Fibroblast of gingiva (primary cell): Measurements from ENCODE around the gene TMEM106C.
"Not testable (repeated sequence)": the region's sequence is repeated elsewhere in the genome, so short reads cannot be mapped to it uniquely, and the experiment has no call there.

Source experiments
- DNase-seq: peaks from one replicate; pipeline ENCODE4 v3.0.0-alpha.2; 2011; ENCODE audit warnings: low read depth

Gene TMEM106C

GRCh38 chr12:47949441-47950341, 13.7 kb upstream of the TMEM106C start:
- DNase-seq, result peak; percentile 75

- DNase-seq, result no peak
Measured at GRCh38 chr12:47950856-47951468, 12.4 kb upstream of the TMEM106C start.

DNA sequence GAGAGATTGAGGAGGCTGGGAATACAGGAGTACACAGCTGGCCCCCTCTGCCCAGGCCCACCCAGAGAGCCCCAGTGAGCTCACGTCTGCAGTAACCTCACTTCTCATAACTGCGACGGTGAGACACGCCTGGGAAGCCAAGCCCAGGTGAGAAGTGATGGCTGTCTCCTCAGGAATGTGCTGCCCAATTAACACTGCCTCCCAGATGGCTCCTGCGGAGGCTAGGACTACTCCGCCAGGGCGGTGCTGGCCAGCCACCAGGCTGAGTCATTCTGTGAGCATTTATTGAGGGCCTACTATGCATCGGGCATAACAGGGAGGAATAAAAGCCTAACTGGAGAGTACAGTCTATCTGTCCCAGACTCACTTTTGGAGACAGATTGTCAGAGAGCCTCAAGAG, 9.3 kb upstream of the TMEM106C start:
- no peak for DNase-seq

GRCh38 chr12:47954467-47955045, 8.8 kb upstream of the TMEM106C start:
- DNase-seq, result no peak

DNA sequence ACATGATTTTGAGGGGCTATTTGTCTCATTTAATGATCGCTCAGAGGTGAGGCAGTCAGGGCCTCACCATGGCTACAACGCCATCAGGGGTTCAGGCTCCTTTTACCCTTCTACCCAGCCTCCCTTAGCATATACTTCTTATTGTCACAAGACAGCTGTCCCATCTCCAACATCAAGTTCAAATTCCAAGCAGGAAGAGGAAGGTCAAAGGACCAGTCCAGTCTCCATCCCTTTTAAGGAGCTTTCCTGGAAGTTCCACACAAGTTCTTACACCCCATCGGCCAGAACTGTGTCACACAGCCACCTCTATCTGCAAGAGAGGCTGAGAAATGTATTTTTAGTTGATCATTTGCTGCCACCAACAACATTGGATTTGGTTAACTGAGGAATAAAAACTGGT, 8.3 kb upstream of the TMEM106C start:
- no peak for DNase-seq

DNA sequence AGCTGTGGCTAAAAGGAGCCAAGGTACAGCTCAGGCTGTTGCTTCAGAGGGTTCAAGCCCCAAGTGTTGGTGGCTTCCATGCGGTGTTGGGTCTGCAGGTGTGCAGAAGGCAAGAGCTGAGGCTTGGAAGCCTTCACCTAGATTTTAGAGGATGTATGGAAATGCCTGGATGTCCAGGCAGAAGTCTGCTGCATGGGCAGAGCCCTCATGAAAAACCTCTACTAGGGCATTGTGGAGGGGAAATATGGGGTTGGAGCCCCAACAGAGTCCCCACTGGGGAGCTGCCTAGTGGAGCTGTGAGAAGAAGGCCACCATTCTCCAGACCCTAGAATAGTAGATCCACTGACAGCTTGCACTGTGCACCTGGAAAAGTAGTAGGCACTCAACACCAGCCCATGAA, 5.7 kb upstream of the TMEM106C start:
- not testable (repeated sequence) for DNase-seq

GRCh38 chr12:47962198-47962597, 1.2 kb upstream of the TMEM106C start:
- no peak for DNase-seq

DNA sequence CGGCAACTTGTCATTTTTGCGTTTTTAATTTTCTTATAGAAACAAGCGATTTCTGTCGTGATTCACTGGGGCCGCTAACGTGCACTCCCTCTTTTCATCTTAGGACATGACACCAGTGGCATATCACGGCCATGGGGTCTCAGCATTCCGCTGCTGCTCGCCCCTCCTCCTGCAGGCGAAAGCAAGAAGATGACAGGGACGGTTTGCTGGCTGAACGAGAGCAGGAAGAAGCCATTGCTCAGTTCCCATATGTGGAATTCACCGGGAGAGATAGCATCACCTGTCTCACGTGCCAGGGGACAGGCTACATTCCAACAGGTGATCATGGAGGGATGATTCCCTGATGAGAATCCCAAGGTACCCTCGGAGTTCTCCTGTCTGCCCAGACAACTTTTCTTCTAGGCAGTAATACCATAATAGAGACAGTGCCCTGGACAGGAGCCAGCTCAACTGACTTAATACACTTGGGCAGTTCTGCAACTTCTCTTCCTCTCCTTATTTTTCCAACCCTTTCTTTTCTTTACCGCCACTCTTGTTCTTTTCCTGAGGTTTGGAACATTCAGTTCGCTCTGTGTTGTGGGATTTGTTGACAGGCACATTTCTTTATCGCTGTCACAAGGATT, 821 bp downstream of the TMEM106C start:
- no peak for DNase-seq

DNA sequence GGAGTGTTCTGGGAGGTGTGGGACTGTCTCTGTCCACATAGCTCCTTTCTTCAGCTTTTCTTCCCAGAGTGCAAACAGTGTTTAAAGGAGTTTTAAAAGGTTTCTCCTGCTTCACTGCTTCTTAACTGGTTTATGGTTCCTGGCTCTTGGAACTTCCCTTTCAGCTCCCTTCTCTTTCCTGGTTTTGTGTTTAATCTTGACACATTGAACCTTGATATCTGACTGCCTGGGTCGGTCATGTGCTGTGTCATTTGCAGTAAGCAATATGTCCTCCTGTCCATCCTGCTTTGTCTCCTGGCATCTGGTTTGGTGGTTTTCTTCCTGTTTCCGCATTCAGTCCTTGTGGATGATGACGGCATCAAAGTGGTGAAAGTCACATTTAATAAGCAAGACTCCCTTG, 2.2 kb downstream of the TMEM106C start:
- DNase-seq, result no peak

- peak; percentile 52 for DNase-seq
Measured at GRCh38 chr12:47967461-47968321, 4.3 kb downstream of the TMEM106C start.

- no peak for DNase-seq
Measured at GRCh38 chr12:47969845-47970244, 6.4 kb downstream of the TMEM106C start.

DNA sequence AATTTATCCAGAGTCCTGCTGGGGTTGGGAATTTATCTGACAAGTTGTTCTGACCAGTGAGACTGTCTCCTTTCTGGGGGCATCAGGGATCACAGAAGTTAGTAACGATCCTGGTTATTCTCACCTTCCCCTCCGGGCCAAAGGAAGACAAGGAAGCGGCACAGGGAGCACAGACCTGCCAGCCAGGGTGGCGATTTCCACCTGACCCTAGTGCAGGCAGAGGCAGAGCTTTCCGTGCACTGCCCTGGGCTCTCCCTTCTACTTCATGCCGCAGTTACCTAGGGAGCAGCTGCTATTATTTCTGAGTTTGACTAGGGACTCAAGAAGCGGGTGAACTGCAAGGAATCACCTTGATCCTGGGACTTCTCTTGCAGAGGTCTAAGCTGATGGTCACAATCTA, 7.4 kb downstream of the TMEM106C start:
- no peak for DNase-seq

DNA sequence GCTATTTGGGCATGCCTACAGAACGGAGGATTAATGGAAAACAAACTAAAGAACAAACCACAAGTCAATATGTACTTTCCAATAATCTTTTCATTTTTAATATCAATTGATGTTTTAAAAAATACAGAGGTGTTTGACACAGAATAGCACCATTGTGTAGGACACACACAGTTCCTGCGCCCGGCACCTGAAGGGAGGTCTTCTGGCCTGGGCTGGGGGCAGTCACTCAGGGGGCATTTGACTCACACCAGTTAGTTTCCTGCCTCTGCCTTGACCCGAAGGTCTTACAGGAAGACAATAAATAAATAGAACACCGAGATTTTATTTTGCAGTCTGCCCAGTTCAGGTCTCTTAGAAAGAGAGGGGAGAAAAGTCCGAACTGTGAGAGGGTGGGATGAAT, 9.5 kb downstream of the TMEM106C start:
- no peak for DNase-seq

DNA sequence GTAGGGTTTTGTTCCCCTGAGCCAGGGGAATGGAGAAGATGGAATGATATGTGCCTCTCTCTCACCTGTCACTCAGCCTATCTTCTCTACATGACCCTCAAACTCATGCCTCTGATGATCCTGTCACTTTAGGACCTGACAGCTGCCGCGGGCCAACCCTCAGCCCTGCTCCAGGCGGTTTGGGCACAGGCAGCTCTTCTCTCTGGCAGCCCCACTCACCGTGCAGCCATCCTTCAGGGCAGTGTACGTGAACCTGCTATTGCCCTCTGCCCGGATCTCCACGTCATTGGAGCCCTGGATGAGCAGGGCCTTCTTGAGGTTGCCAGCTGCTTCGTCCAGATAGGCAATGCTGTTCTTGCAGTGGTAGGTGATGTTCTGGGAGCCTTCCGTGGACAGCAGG, 10.5 kb downstream of the TMEM106C start:
- no peak for DNase-seq

DNA sequence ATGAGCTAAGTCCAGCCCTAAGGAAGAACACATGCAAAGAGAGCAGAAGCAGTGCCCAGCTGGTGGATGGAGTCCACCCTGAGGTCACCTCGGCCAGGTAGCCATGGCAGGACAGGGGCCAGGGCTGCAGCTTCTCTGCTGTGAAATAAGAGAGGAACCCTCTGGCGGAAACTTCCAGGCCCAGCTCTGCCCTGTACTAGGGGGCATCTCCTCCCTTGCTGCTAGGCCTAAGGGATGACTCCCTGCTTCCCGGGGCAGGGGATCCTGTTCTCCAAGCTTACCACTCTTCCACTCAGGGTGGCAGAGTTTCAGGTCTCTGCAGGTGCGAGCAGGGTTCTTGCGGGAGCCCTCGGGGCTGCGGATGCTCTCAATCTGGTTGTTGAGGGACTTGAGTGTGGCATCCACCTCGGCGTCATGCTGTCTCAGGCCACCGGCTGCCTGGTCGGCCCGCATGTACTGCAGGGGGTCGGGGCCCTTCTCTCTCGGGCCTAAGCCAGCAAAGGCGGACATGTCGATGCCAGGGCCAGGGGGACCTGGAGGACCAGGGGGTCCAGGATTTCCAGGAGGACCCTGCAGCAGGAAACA, 11.7 kb downstream of the TMEM106C start:
- no peak for DNase-seq

- no peak for DNase-seq
Measured at GRCh38 chr12:47975816-47976215, 12.4 kb downstream of the TMEM106C start.

DNA sequence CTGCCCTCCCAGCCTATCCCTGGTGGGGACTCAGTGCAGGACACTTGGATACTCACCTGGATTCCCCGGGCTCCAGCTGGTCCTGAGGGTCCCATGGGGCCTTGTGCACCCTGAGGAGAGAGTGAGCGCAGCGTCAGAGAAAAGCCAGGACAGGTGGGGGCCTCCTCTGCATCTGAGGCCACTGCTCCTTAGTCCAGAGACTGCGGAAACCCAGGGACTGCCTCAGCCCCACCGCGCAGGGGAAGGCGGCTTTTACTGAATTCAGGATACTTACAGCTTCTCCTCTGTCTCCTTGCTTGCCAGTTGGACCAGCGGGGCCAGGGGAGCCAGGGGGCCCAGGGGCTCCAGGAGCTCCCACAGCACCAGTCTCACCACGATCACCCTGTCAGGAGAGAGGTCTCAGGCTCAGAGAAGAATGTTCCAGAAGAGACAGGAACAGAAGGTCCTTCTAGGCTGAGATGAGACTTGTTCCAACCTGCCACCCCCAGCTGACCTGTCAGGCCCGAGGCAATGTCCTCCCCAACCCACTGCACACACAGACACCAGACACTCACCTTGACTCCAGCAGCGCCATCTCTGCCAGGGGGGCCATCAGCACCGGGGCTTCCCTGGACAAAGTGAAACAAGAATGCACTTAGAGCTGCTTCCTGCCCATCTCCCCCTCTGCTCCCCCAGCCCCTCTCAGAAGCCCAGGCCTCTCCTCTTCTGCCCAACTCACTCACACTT, 13.8 kb downstream of the TMEM106C start:
- no peak for DNase-seq

- DNase-seq, result no peak
Measured at GRCh38 chr12:47977772-47978597, 14.6 kb downstream of the TMEM106C start.

- DNase-seq, result no peak
Measured at GRCh38 chr12:47978598-47978873, 15.1 kb downstream of the TMEM106C start.

DNA sequence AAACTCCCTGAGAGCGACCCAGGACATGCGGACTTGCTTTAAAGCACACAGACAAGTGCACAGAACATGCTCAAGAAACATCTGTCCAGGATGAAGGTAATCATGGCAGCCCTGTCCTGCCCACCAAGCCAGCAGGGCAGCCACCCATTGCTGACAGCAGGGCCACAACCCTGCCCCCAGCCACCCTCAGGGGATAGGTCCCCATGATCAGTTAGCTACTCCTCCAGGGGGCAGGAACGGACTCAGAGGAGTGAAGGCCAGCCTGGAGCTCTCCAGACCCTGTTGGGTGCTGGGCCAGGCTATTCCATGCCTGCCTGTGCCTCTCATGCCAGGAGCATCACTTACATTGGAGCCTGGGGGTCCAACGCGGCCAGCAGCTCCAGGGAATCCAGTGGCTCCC, 15.8 kb downstream of the TMEM106C start:
- no peak for DNase-seq
